Activated CD4-positive, alpha-beta memory T cell treated with anti-CD3 and anti-CD28 coated beads for 36 hours (primary cell): ENCODE measurements around the gene OR2A2. TPM values are rescaled to one million over a fixed set of nuclear protein-coding genes. Genes with fewer than 3 reads are reported as not detected.

Experiments
- CTCF ChIA-PET: fragments of 350-600 bp; sonication (Branson Sonifier 250); formaldehyde crosslinking; loops from one replicate; lab custom pipeline; 2021; ENCODE audit warnings: antibody characterized with exemption, inconsistent platforms; lab: Charles Lee
- POLR2A ChIA-PET: fragments of 350-600 bp; sonication (Branson Sonifier 250); formaldehyde crosslinking; loops from one replicate; lab custom pipeline; 2021; ENCODE audit warnings: antibody characterized with exemption; lab: Charles Lee
- DNase-seq: peaks from one replicate; pipeline ENCODE4 v3.0.0-alpha.2; 2020
- H3K27ac Mint-ChIP-seq: one replicate; pipeline ENCODE4 v1.8.0; 2021; ENCODE audit warnings: mixed read lengths
- H3K27me3 Mint-ChIP-seq: one replicate; pipeline ENCODE4 v1.8.0; 2021; ENCODE audit warnings: mixed read lengths
- H3K36me3 Mint-ChIP-seq: one replicate; pipeline ENCODE4 v1.8.0; 2021; ENCODE audit warnings: mixed read lengths
- H3K4me1 Mint-ChIP-seq: one replicate; pipeline ENCODE4 v1.8.0; 2021; ENCODE audit warnings: low read depth, mixed read lengths
- H3K4me3 Mint-ChIP-seq: one replicate; pipeline ENCODE4 v1.8.0; 2021; ENCODE audit warnings: mild to moderate bottlenecking, mixed read lengths
- H3K9me3 Mint-ChIP-seq: one replicate; pipeline ENCODE4 v1.8.0; 2021; ENCODE audit warnings: mixed read lengths
- intact Hi-C: fragments of 100-400 bp; cut with micrococcal nuclease; formaldehyde crosslinking; loops from one replicate; pipeline ENCODE4 v1.15.1; 2023
- total RNA-seq, 2 experiments: library from RNA; stranded (reverse); gene quantifications; one replicate each; pipeline ENCODE4 v1.2.3, GENCODE V29; 2021

The OR2A2 gene
- total RNA-seq, 2 experiments from 2014 or later, result not detected

- H3K36me3 Mint-ChIP-seq, result peaks cover 6% of the 10 kb centered on the region
- no peak overlapping the region for H3K27ac Mint-ChIP-seq
- intact Hi-C loops, result no loop called here
- peaks cover 32% of the 10 kb centered on the region for H3K9me3 Mint-ChIP-seq
- H3K27me3 Mint-ChIP-seq, result peaks cover 5% of the 10 kb centered on the region
- no peaks in the 10 kb centered on the region for H3K4me1 Mint-ChIP-seq
- ChIA-PET POLR2A (no interaction called here), CTCF (interaction anchor here (0.9 kb wide), 1 partner anchor 20 kb away, joined by 3 read pairs; no protein-coding TSS in a partner anchor)
- no peak for DNase-seq
- H3K4me3 Mint-ChIP-seq, result no peak overlapping the region
Measured at GRCh38 chr7:144148224-144148827, 38.9 kb downstream of the OR2A2 start.

- Mint-ChIP-seq H3K4me3 (no peak overlapping the region), H3K4me1 (no peaks in the 10 kb centered on the region), H3K27ac (no peak overlapping the region), H3K36me3 (no peaks in the 10 kb centered on the region), H3K27me3 (peaks cover 14% of the 10 kb centered on the region), H3K9me3 (no peaks in the 10 kb centered on the region)
- intact Hi-C loops, result no loop called here
- CTCF ChIA-PET, result interaction anchor here (1.0 kb wide), 1 partner anchor 31 kb away, joined by 4 read pairs; no protein-coding TSS in a partner anchor
- no peak for DNase-seq
- POLR2A ChIA-PET, result no interaction called here
Measured at GRCh38 chr7:144158861-144159260, 49.5 kb downstream of the OR2A2 start.

Other genes starting within 250 kb of the OR2A2 start
- gene TCAF1, start 207.4 kb upstream of the OR2A2 start, total RNA-seq, result 10 to 100 TPM; 25.8 to 26.1 TPM
- gene OR2F2, start 174.3 kb upstream of the OR2A2 start, total RNA-seq, result not detected
- gene OR2F1, start 154.7 kb upstream of the OR2A2 start, total RNA-seq, result not detected
- not detected for gene OR6B1, start 109.3 kb upstream of the OR2A2 start, total RNA-seq
- gene OR2A5, start 60.6 kb upstream of the OR2A2 start, total RNA-seq, result not detected
- gene OR2A25, start 39.8 kb upstream of the OR2A2 start, total RNA-seq, result not detected
- gene OR2A12, start 23.3 kb upstream of the OR2A2 start, total RNA-seq, result not detected
- not detected for gene OR2A14, start 13.6 kb downstream of the OR2A2 start, total RNA-seq
- 1 to 10 TPM; 3.1 to 3.6 TPM for gene CTAGE4, start 73.9 kb downstream of the OR2A2 start, total RNA-seq
- 1 to 10 TPM; 8.8 to 9.6 TPM for gene ARHGEF35, start 86.2 kb downstream of the OR2A2 start, total RNA-seq
- gene OR2A42, start 130.0 kb downstream of the OR2A2 start, total RNA-seq, result not detected
- 1 to 10 TPM; 2.0 to 2.2 TPM for gene OR2A7, start 155.2 kb downstream of the OR2A2 start, total RNA-seq
- 1 to 10 TPM; 1.7 to 1.8 TPM for gene CTAGE8, start 159.7 kb downstream of the OR2A2 start, total RNA-seq
- not detected for gene OR2A1, start 202.8 kb downstream of the OR2A2 start, total RNA-seq
- gene ARHGEF5, start 245.8 kb downstream of the OR2A2 start, total RNA-seq, result 10 to 100 TPM; 17.0 to 17.2 TPM